EL (cell line): ENCODE data around the gene GNL2.

Experiments
- DNase-seq: peaks from one replicate; pipeline ENCODE4 v3.0.0-alpha.2; 2016

The GNL2 gene

DNA sequence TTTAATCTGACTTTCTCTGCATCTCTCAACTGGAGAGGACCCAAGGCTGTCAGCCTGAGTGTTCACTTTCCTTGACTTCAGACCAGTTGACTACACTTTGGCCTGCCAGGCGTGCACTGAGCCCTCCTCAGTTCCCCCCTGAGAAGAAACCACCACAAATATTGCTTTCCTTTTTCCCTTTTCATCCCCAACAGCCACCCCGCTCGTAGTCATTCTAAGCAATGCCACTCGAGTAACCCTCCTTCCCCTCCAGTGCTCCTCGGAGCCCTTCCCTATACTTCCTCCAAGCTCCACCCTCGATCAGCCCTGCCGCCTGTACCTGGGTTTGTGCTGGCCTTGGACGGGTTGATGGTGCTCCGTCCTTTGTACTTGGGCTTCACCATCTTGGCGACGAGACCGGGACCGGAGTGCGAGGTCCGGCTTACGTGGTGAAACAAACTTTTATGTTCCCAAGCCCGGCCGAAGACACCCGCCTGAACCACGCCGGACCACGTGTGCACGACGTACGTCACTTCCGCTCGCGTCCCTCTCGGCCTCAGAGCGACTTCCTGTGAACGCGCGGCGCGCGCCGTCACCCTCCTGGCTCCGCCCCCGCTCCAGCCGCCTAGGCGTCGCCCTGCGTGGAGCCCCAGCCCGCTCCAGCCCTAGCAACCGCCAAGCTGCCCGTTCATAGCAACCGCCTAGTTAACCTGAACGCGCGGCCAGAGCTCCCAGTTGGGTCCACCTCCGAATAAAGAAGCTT, at the start of gene GNL2:
Gene GNL2, minus strand, starts transcription at position 498 of the 742 bp plus-strand sequence. Its CDS starts 115 bp downstream, at position 383.
- DNase-seq: peak; percentile 96

- no peak for DNase-seq
Observed at GRCh38 chr1:37641059-37641458, 45.3 kb upstream of the GNL2 start.

DNA sequence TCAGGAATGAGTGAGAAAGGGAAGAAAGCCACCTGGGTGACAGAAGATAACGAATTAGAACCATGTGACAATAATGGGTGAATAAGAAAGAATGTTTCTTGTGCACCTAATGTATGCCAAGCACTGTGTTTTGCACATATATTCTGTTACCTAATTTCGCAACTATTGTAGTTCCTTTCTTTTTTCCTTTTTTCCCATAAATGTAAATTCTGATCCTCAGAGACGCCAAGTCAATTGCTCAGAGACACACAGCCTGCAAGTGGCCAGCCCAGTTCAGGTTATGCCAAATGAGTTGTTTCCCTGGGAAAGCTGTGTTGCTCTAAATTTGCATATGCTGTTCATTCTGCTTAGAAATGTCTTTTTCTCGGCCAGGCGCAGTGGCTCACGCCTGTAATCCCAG, 40.7 kb upstream of the GNL2 start:
- no peak for DNase-seq

DNA sequence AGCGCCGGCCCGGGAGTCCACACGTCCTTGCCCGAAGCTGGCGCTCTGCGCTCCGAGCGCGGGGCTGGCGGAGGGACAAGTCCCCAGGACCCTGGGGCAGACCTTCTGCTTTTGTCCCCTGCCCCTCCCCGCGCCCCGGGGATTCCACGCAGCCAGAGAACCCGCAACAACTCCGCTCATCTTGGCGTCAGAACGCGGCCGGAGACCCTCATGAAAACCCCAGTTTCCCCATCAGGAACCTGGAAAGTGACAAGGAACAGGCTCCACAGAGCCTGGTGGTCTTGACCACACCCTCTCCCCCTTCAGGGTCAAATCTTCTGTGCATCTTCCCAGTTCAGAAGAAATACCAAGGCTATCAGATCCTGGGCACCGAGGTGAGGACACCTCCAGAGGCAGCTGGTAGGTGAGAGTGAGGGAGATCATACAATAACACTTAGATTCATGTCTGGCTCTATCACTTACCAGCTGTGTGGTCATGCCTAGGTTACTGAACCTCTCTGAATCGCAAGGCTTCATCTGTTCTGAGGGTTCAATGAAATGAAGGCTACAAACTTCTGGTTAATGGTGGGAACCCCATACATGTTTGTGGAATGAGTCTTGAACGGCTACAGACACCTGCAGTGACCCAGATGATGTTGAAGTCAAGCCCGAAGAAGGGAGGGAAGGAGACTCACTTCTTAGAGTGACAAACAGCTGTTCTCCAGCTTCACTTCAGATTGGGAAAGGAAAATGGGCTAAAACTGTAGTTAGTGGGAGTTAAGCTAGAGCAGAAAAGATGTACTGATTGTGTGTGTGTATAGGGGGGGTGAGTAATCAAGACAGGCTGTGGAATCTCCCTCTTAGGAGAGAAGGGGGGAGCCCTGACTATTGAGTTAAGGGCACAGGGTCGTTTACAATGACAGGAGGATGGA, 39.5 kb upstream of the GNL2 start:
- no peak for DNase-seq

DNA sequence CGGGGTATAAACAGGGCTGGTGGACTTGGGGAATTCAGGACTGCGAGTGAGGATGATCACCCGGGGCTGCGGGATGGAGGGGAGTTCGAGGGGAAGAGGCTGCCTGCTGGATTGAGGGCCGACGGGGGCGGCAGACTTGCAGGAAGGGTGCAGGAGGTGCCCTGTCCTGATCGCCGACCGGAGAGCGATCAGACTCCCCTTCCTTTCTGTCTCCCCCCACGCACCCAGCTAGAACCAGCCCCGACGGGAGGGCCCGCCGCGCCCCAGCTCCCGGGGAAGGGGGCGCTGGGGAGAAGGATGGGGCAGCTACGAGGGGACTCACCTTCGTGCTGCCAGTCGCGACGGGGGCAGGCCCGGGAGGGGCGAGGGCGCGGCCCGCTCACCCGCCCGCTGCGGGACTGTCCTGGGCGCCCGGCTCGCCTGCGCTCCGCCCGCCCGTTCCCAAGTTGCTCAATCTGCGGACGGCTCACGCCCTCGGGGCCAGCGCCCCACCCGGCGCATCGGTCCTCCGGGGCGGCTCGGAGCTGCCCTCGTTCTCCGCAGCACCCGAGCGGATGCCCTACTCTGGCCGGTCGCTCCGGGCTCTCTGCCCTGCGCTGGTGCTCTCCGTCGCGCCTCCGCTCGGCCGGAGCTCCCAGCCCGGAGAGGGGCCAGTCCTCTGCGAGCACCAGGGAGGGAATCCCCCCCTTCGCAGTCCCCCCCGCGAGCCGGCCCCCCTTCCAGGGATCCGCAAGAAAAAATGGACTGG, 38.7 kb upstream of the GNL2 start, which contains the start of gene RSPO1:
Gene RSPO1, minus strand, starts transcription at position 649 of the 748 bp plus-strand sequence. CDS start 5,231 bp downstream, outside the sequence.
- peak; percentile 34 for DNase-seq

GRCh38 chr1:37633938-37634243, 38.2 kb upstream of the GNL2 start:
- no peak for DNase-seq

GRCh38 chr1:37633040-37633937, 37.6 kb upstream of the GNL2 start:
- DNase-seq: no peak

DNA sequence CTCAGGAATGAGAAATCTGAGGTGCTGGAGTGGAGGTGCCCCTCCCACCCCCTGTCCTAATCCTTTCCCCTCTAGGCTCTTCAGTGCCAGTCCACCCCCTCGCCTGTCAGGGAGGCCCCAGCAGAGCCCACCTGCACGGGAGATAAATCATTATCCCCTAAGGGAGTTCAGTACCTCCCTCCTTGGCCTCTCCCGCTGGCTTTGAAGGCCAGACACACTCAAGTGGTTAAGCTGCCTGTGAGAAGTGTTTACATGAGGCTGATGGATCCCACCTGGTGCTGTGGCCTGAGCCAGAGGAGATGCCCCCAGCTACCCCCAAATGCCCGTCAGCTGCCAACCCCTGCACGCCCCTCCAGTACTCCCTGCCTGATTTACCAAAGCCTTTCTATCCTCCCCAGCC, 35.3 kb upstream of the GNL2 start:
- DNase-seq: no peak

GRCh38 chr1:37630426-37631028, 34.8 kb upstream of the GNL2 start:
- DNase-seq: no peak

GRCh38 chr1:37629726-37630425, 34.1 kb upstream of the GNL2 start:
- no peak for DNase-seq

- DNase-seq: no peak
Observed at GRCh38 chr1:37629008-37629407, 33.3 kb upstream of the GNL2 start.

DNA sequence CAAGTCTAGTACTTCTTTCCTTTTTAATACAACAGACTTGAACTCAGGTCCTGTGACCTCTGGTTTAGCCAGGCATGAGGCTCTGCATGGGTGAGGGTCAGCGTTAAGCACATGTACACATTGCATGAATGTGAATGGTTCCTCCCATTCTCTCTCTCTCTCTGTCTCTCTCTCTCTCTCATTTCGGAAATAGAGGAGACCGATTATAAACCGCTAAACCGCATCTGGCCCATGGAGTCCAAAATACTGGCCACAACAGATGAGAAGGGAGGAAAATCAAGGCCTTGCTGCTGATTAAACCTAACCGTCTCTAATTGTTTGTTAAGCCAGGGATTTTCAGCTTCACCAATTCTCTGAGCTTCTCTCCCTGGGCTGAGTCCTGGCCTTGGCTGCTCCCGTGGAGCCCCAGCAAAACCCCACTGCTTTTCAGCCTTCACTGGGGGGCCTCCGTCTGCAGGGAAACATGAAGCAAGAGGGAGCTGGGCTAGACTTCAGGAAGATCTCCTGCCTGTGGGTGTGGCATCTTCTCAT, 32.4 kb upstream of the GNL2 start:
- DNase-seq: no peak

DNA sequence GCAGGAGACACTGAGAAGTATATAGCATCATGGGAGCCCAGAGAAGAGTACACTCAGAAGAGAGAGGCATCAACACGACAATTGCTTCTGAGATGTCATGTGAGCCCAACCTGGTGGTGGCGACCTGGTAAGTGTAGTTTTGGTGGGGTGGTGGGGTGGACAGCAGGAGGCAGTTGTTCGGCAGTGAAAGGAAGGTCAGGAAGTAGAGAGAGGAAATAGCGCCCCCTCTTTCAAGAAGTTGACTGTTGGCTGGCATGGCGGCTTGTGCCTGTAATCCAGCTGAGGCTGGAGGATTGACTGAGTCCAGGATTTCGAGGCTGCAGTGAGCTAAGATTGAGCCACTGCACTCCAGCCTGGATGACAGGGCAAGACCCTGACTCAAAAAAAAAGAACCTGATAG, 26.4 kb upstream of the GNL2 start:
- no peak for DNase-seq

DNA sequence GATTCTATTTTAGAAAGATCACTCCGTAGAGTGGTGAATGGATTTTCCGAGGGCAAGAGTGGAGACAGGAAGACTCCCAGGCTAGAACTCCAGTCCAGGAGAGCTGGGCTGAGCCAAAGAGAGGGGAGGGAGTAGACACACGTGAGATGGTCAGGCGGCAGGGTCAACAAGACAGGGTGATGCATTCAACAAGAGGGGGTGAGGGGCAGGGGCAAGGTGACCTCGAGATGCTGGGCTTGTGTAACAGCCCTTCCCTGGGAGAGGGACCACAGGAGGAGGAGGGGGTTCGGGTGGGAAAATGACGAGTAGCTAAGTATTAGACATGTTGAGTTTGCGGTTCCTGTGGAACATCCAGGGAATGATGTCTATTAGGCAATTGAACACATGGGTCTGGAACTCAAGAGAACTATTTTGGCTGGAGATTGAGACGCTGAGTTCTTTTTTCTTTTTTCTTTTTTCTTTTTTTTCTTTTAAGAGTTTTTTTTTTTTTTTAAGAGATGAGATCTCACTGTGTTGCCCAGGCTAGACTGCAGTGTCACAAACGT, 25.7 kb upstream of the GNL2 start:
- DNase-seq: no peak

GRCh38 chr1:37620707-37621106, 25.0 kb upstream of the GNL2 start:
- DNase-seq: no peak

- no peak for DNase-seq
Observed at GRCh38 chr1:37616330-37616729, 20.6 kb upstream of the GNL2 start.

DNA sequence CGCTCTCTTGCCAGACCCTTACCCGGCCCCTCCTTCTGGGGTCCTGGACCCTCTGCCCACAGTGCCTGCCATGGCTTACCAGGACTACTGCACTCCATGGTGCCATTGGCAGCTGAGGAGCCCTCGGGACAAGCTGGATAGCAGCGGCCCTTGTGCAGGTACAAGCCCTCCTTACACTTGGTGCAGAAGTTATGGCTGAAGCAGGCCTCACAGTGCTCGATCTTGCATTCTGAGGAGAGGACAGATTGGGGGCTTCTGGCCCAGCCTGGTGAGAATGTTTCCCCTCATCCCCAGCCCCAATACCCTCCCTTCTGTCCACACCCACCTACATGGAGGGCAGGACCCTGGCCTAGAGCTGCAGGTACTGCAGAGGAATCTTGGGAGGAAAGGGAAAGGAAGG, 18.4 kb upstream of the GNL2 start:
- DNase-seq: no peak

GRCh38 chr1:37612186-37612585, 16.4 kb upstream of the GNL2 start:
- DNase-seq: no peak

DNA sequence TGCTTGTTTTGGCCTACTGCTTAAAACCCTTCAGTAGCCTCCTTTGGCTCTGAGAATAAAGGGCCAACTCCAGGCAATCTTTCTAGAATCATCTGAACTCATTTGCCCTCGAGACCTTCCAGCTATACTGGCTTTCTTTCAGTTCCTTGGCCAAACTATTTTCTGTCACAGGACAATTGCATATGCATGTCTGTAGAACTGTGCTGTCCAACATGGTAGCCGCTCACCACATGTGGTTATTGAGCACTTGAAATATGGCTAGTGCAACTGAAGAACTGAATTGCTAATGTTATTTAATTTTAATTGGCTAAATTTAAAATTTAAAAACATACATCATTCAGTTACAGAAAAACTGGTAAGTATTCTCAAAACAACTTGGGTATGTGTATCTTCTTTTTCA, 14.3 kb upstream of the GNL2 start:
- DNase-seq: no peak

DNA sequence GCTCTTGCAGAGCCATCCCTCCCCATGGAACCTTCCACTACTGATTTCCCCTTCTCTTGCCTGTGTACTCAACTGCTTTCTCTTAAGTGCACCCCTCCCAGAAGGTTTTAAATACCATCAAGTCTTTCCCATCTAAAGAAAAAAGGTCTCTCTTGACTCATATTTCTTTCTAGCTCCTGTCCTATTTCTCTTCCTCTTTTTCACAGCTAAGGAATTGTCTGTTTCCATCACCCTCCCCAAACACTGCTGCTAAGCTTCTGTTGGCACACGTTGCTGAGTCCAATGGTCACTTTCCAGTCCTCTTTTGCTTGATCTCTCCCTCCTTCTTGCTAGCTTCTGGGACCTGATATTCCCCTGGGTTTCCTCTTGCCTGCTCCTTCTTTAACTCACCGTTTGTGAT, 13.3 kb upstream of the GNL2 start:
- DNase-seq: no peak
